Right kidney (tissue), 1 donor: Measurements from ENCODE around the gene SIK3.
"Not testable (repeated sequence)": the region's sequence is repeated elsewhere in the genome, so short reads cannot be mapped to it uniquely, and the experiment has no call there.

ENCODE experiments used
- DNase-seq: peaks from one replicate; pipeline ENCODE4 v3.0.0-alpha.2; 2016

Gene SIK3

DNA sequence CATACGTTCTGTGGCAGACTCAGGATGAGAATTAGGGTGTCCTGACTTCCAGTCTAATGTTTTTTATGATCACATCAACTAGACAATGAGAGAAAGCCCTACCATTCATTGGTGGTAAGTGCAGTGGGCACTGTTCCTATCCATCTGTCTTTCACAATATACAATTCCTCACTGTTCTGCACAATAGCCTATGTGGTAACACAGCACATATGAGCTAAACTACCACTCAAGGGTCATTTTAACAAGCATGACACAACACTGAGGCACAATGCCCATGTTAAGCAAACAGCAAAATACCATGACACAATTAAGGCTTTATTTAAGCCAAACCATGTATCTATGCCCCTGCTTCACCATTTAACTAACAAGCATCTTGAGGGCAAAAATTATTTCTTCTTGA, 52.3 kb downstream of the SIK3 start:
- no peak for DNase-seq

DNA sequence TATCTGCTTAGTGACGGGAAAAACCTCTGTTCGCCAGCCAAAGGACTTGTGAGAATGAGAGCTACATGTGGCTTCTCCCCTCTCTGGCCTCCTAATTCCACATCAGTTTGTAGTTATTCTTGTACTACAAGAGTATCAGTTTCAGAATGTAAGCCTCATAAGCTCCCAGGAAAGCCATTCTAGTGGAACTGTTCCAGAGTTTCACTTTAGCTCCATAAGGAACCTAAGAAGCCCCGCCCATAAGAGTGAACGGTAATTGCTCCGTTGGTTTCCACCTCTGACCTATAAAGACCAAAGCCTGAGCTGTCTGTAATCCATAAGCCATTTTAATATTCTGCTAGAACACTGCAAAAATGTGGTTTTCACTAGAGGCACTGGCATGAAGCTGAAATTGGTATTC, 53.0 kb downstream of the SIK3 start:
- peak; percentile 18 for DNase-seq

DNA sequence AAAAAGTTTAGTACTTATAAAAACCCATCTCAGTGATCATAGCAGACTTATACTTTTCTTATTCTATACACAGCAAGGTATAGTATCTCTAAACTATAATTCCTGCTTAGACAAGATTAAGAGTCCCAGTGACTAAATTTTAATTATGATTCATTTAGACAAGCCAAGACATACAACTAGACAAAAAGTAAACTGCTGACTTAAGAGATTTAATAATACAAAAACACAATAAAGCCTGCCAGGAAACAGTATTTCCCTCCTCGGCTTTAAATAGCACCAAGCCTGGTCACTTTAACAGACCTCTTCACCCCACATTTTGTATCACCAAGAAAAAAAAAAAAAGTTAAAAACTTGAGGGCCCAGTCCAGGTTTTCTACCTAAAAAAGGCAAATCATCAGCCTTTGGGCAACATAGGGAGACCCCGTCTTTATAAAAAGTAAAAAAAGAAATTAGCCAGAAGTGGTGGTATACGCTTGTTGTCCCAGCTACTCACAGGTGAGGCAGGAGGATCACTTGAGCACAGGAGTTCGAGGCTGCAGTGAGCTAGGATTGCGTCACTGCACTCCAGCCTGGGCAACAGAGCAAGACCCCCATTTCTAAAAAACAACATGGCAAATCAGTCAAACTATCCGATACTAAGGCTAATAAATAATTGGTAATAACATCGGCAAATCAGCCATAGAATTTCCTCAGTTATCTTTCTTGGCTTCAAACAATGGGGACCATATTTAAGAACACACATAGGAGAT, 53.8 kb downstream of the SIK3 start:
- DNase-seq: no peak

DNA sequence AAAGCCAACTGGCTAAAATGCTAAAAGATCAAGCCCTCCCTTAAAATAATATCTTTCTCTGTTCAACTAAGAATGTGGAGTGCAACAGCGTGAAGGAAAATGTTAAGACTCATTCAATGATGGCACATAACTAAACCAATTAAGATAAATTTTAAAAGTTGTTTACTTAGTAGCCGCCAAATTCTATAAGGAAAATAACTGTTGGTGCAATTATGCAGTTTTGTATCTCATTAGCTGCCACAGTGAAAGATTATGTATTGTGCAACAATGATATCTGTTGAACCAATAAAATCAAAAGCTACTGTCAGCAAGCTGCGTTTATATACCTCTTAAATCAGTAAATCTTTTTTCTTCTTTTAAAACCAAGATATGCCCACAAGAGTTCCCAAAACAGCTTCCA, 55.5 kb downstream of the SIK3 start:
- no peak for DNase-seq

DNA sequence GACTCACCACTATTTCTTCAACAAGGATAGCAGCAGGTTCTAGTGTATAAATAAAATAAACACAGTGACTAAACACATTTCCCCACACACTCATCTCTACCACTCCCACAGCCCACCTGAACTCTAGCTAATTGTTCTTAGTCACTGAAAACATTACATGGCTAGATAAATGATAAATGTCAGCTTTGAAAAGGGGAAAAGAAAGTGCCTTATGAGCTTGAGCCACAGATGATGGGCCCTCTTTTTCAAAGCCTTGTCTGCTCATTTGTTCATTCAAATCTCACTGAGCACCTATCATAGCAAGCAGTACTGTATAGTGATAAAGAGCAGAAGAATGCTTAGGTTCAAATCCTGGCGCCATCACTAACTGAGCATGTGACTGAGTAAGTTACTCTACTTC, 58.3 kb downstream of the SIK3 start:
- no peak for DNase-seq

DNA sequence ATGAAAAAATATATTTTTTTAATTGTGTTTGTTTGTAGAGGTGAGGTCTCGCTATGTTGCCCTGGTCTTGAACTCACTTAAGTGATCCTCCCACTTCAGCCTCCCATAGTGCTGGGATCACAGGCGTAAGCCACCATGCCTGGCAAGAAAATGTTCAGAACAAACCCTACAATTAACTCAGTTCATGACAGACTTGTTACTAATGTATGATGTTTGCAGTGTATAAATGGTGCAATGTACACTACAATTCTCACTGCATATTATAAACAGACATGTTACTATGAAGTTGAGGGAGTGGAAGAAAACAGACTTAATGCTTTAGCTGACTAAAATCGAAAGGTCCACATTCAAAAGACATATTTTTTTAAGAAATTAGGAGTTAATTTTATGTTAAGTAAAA, 59.0 kb downstream of the SIK3 start:
- no peak for DNase-seq

DNA sequence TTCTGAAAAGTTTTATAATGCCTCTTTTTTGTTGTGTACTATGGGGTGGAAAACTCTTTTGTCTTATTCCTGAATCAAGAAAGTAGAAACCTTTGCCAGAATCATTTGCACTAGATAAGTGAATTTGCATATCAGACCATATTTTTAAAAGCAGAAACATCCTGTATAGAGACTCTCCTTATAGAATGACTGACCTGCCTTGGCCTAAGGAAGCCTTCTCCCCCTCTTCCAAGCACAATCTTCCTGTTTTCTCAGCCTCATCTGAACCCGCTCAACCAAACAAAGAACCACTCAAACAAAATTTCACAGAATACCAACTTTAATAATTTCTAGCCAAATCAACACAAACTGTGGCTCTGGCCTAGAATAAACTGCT, 60.3 kb downstream of the SIK3 start:
- no peak for DNase-seq

DNA sequence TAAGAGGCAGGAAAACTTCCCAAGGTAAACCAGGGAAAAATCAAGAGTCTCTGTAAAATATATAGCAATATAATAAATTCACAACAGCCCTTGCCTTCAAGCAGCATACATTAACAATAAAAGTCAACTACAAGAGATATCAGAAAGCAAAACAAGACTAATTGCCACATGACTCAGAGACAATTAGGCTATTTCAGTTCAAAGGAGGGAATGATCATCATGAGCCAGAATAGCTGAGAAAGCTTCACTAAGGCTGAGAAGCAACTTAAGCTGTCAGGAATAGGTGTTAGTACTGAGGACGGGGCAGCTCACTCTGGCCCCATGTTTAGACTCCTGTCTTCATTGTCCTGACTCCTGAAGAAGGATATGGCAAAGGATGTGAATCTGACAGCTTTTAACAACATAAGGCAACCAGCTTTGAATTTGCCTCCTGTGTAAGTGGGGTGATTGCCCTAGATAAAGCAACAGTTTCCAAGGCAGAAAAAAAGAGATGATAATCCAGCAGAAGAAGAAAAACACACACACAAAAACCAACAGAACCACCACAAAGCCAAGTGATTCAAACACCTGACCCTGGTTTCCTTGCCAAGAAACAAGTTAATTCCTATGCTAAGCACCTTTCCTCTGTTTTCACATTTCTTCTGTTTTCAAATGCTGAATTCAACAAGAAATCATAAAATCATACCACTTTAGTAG, 60.8 kb downstream of the SIK3 start:
- no peak for DNase-seq

DNA sequence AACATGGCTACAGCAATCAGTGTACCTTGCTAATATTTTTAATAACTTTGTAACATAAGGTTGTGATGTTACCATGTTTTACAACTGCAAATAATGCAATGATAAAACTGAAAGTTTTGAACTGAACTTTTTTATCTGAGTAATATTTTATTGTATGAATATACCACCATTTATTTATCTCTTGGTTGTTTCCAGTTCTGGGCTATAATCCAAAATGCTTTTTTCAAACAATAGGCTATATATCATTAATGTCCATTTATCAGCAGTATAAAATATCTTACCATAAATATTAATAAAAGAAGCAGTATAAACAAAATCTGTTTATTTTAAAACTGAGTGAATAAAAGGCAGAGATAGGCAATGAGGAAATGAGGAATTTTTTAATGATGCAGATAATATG, 63.3 kb downstream of the SIK3 start:
- DNase-seq: no peak

DNA sequence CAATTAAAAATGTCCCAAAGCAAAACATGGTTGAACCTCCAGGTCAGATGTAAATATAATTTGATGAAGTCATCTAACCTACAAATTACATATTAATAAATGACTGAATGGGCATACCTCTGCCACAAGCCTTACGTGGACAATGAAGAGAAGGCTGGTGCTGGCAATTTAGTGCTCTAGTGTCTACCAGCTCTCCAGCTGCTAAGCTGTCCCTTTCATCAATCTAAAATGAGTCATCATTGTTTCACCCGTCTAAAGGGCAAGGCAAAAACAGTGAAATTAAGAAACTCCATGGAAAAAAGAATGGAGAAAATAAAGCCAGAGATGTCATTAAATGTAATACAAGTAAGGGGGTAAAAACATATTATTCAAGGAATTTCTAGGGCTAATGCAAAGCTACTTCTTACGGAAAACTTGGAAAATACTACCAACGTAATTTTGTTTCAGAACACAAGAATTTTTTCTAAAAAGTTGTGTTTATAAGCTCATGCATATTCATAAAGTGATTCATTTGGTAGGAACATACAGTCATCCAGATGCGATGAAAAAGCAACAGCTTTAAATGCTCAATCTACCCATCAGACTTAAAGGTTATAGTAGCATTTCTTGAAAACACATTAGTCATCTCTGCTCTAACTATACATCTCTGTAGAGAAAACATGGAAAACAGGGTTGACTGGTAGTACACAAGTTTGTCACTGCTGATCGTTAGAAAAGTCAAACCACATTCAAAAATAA, 71.5 kb downstream of the SIK3 start:
- DNase-seq: no peak

DNA sequence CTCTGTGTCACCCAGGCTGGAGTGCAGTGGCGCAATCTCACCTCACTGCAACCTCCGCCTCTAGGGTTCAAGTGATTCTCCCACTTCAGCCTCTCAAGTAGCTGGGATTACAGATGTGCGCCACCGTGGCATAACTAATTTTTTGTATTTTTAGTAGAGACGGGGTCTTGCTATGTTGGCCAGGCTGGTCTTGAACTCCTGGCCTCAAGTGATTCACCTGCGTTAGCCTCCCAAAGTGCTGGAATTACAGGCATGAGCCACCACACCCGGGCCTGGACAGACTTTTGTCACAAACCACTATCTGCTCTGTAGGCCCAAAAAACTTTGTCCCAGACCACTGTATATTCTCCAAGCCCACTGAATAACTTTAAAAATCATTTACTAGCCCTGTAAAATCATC, 74.5 kb downstream of the SIK3 start:
- DNase-seq: not testable (repeated sequence)

DNA sequence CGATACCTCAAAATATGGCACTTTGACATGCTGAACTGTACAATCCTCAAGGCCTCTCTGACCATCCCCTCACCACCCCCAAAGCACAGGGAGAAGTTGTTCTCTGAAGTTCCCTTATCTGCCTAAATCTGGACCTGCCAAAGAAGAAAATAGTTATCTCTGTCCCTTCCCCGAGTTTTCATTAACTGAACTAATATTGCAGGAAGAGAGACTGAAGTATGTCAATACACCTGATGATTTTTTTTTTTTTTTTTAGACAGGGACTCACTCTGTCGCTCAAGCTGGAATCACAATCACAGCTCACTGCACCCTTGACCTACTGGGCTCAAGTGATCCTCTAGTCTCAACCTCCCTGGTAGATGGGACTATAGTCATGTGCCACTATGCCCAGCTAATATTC, 75.0 kb downstream of the SIK3 start:
- DNase-seq: no peak

DNA sequence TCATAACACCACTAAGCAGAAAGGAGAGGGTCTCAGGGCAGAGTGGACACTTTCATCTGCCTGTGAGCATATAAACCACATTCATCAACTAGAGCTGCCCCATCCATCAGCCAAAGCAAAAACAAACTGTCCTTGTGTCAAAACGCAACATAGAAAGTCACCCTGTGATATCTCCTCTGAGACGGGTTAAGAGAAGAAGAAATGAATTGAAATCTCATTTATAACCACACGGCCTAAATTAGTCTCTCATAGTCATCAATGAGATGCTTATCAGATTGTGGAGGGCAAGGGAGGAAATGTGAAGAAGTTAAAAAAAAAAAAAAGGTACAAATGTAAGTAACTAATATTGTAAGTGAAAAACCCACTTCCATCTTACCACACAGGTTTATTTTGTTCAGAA, 75.7 kb downstream of the SIK3 start:
- DNase-seq: no peak

DNA sequence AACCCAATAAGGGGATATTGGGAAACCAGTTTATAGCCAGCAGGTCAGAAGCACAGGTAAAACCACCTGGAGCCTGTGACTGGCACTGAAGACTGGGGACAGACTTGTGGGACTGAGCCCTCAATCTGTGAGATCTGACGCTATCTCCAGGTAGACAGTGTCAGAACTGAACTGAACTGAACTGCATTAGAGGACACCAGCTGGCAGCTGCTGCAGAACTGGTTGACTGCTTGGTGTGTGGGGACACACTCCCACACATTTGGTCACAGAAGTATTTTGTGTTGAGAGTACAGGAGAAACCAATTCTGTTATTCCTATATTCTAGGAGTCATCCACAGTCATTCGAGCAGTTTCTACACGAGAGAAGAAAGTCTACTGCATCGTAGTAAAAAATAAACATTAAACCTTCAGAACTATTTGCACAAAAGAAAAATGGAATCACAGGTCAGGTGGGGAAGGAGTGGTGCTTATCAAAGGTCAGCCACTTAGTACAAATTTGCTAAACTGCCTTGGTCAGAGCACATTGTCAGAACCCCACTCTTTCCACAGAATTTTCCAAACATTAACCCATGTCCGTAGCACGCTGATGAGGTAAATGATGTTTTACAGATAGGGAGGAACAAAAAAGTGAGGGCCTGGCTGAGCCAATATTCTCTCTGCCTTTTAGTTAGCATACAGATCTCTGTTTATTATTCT, 77.2 kb downstream of the SIK3 start:
- peak; percentile 20 for DNase-seq

DNA sequence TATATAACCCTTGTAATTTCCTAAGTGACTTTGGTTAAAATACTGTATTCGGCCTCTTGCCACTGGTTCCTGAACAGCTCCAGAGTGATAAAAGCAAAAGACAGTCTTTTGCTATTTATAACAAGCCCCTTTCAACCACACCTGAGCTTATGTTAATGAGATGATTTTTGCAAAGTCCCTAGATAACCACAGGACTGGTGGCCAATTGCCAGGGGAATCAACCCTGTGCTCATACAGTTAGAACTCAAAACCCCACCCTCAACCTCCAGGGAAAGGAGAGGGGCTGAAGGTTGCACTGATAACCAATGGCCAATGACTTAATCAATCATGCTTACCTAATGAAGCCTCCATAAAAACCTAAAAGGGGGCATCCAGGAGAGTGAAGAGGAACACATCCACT, 77.9 kb downstream of the SIK3 start:
- DNase-seq: no peak

DNA sequence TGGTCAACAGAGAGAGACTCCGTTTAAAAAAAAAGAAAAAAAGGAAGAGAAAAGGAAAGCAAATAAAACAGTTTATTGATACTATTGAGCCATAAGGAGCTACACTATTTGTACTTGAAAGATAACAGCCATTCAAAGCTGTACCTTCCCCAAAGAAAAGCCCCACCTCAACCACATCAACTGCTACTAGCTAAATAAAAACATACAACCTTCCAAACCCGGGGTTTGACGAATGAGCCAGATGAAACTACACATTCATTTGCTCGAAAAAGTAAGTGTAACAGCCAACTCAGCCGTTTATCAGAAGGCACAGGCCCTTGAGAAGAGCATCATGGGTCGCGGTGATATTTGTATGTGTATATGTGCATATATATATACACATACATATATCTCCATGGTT, 78.4 kb downstream of the SIK3 start:
- DNase-seq: no peak

DNA sequence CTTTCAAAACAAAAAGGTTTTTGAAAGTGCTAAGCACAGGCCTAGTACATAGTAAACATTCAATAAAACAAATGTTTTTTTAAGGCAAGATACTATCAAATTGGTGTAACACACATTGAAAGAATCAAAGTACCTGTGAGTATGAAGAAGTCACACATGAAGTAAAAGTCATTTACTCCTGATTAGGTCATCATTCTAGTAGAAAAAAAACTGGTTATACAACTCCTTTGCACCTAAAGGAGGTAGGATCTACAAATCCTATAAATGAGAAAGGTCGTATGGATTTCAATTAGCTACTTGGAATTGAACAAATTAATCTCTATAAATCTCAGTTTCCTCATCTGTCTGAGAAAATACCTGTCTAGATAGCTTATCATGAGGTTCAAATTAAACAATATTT, 80.8 kb downstream of the SIK3 start:
- DNase-seq: no peak

DNA sequence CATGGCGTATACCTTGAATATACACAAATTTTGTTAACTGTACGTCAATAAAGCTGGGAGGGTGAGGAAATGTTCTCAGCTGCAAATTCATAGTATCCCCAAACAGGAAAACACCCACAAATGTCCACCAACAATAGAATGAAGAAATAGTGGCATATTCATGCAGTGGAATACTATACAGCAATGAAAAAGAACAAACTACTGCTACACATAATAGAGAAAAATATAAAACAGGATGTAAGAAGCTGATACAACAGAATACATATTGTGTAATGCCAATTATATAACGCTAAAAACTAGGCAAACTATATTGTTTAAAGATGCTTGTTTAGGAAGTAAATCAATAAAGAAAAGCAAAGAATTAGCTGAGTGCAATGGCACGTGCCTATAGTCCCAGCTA, 81.5 kb downstream of the SIK3 start:
- DNase-seq: no peak

DNA sequence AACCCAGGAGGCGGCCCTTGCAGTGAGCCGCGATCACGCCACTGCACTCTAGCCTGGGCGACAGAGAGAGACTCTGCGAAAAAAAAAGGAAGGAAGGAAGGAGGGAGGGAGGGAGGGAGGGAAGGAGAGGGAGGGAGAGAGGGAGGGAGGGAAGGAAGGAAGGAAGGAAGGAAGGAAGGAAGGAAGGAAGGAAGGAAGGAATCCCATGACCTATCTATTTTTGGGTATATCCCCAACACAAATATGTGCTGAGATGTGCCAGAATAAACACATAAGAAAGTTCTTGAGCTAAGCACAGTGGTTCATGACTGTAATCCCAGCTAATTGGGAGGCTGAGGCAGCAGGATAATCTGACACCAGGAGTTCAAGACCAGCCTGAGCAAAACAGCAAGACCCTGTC, 82.0 kb downstream of the SIK3 start:
- DNase-seq: no peak

DNA sequence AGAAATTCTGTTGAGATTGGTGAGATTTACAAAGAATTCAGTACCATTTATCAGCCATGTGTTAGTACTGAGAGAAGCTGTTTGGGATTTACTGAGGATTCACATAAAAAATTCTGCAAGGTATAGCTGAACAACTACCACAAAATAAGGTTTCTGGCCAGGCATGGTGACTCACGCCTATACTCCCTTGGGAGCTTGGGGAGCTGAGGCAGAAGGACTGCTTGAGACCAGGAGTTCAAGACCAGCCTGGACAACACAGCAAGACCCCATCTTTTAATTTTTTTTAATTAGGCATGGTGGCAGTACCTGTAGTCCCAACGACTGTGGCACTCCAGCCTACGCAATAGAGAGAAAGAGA, 86.7 kb downstream of the SIK3 start:
- no peak for DNase-seq

DNA sequence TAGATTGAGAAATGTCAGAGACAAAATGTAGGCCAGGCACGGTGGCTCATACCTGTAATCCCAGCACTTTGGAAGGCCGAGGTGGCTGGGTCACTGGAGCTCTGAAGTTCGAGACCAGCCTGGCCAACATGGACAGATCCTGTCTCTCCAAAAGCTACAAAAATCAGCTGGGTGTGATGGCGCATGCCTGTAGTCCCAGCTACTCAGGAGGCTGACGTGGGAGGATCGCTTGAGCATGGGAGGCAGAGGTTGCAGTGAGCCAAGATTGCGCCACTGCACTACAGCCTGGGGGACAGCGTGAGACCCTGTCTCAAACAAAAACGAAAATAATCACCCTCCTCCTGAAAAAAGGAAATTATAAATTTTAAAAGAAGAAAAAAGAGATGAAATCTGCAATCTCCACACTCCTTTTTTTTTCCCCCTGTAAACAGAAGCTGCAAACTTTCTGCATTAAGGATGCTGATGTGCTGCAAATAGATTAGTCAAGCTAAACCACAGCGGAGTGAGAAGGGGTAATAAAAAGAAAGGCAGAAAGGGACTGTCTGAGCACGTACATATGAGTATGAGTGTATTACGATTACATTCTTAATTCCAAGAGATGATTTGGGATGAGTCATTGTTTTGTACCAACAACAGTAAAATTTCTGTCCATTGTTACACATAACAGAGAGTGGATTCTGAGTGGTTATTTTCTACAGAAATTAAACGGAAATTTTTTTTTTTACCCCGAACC, 87.3 kb downstream of the SIK3 start:
- no peak for DNase-seq

DNA sequence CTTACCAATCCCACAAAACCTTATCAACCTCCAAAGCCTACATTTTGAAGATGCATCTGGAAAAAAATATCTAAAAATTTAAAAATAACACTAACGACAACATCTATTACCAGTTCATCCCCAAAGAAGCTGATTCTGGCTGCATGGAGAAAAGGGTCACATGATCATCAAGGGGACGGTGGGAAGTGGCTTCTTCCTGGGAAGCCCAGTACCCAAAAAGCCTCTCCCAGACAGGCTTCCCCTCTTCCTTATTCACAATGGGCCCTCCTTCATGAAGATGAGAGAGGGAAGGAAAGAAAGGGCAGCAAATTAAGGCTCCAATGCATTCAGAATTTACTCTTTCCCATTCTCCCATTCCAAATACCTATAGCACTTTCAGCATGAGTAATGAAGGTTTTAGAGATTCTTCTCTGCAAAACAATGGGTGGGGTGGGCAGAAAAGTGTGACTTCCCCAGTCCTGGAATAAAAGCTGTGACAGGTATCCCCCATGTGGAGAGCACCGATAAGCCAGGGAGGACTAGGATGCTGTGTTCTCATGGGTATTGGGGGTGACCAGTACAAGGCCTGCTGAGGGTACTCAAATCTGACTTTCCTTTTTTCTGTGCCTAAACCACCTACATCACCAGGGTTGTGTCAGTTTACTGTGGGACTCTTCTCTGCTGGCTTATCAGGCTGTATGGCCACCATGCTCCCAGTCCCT, 88.2 kb downstream of the SIK3 start:
- DNase-seq: no peak
